HG03108 (cell line): ENCODE results near the gene ADGRB2.

ENCODE experiments used
- ATAC-seq: cut with Tn5 transposase; IDR thresholded peaks from one replicate; pipeline ENCODE4 v1.9.1; 2021; ENCODE audit warnings: moderate library complexity; ENCODE audit not compliant: unreplicated experiment

ADGRB2 gene

DNA sequence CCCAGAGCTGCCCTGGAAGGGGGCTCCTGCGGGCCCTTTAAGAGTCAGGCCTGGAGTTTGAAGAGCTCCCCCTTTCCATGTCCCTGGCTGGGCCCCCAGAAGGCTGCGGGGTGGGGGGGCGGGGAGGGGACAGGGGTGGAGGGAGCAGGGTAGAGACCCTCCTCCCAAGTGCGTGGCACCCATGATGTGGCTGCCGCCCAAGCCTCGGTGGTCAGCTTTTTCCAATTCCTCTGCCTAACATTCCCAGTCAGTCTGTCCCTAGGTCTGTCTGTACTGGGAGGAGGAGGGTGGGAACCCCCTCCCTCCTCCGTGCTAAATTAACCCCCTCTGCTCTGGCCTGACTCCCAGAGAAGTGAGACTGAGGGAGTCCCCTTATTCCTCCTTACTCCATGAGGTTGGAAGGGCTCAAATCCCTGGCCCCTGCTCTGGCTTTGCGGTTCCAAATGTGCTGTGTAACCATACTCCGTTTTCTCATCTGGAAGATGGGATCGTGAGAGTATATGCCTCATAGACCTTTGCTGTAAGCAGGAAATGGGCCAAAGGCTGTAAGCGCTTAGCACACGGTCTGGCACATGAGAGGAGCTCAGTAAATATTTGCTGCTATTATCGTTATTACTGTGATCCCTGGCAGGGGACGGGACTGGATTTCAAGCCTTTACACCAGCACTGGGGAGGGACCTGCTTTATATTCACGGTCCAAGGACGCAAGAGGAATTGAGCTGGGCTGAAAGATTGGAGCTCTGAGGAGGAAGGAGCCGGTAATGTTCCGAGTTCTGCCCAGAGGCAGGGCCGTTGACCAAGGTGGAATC, 59.7 kb downstream of the ADGRB2 start:
- ATAC-seq = no peak

DNA sequence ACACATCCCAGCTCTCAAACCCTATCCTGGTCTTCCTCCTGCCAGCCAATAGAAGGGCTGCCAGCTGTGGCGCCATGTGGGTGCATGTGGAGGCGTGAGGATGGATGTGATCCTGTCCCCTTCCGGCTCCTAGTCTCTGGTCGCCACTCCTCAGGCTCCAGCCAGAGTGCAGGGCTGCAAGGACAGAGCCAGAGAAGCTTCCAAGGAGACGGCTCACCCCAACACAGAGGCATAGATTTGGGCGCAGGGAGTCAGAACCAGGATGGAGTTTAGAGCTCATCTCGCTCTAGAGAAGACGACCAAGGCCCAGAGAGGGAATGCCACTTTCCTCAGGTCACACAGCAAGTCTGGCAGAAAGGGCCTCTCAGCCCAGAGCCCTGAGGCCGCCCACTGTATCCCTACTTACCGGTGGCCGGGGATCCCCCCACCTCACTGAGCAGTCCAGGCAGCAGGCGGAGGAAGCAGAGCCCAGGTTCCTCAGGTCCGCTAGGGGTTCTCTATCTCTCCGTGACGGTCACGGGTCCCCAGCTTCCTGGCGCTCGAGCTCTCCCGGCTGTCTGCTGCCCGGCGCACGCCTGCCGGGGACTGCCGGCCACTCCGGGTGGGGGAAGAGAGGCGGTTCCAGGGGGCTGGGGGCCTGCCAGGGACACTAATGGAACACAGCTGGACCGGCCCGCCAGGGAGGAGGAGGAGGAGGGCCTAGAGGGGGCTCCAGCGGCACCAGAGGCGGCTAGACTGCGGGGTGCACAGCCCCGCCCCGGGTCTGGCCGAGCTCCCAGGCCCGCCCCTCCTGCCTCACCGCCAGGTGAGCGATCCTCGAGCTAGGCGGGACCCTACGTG, 60.5 kb downstream of the ADGRB2 start, which contains the start of gene COL16A1:
TSS of gene COL16A1 (minus strand) at position 587 of the 840 bp plus-strand sequence. CDS start 1,824 bp downstream, outside the sequence.
- no peak for ATAC-seq

DNA sequence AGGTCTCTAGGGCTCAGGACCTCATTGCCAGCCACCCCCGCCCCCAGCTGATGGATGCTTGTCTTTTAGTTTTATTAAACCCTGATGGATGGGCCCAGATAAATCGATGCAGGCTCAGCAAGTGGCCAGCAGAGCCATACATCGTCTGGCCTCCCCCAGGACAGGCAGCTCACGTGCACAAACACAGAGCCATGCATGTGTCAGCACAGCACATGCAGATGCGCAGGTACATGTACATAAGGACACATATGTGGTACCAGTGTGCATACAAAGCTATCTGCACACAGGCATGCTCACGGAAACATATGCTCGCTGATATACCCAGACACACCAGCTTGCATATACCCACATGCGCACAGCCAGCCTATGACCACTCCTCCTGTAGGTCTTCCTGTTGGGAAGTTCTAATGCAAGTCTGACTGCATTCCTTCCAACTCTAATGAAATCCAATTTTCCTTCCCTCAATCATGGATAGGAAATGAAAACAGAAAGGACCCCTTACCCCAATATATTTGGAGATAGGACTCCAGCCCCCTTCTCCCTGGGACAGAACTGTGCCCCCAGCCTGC, 61.2 kb downstream of the ADGRB2 start:
- no peak for ATAC-seq

DNA sequence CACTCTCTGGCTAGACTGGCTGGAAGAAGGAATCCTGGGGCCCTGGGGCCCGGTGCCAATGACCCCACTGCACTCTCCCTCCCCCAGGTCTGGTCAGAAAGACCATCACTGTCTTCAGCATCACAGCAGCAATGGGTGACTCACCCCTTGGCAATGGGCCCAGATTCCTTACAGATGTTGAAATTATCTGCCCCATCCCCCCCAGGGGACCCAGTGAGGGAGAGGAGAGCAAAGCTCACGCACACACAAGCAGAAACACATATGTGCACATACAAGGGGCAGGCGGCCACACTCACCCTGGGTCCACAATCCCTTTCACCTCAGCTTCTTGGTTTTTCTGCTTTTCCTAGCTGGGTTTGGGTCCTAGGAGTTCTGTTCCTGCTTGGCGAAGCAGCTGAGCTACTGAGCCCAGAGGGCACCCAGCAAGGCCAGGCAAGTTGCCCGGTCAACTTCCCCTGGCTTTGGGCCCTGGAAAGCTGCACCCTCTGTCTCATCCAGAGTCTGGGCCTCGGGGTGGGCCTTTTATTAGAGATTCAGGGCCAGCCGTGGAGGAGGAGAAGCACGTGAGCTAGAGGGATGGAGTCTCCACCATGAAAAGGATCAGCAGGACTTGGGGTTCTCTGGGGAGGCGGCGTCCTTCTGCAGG, 62.9 kb downstream of the ADGRB2 start:
- no peak for ATAC-seq

GRCh38 chr1:31700468-31701090, 63.6 kb downstream of the ADGRB2 start:
- no peak for ATAC-seq

DNA sequence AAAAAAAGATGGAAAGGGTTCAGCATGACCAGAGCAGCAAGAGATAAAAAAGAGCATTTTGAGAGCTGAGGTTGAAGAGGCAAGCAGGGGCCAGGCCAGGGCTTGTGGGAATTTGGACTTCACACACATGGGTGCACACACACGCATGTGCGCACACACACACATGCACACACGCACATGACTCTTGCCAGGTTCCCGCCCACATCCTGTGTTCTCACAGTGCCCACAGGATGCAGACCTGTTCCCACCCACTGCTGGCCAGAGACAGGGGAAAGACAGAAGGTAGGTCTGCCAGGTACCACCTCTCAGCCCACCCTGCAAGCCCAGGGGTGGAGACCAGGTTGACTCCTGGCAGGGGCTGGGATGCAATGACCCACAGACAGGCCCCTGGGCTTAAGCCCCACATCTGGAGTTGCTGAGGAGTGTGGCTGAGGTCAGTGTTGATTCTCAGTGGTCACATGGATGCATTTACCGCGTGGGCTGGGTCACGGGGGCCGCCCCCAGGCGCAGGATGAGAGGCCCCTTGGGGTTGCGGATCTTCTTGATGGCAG, 64.7 kb downstream of the ADGRB2 start:
- ATAC-seq = peak; percentile 57

GRCh38 chr1:31697369-31697984, 66.7 kb downstream of the ADGRB2 start:
- no peak for ATAC-seq

DNA sequence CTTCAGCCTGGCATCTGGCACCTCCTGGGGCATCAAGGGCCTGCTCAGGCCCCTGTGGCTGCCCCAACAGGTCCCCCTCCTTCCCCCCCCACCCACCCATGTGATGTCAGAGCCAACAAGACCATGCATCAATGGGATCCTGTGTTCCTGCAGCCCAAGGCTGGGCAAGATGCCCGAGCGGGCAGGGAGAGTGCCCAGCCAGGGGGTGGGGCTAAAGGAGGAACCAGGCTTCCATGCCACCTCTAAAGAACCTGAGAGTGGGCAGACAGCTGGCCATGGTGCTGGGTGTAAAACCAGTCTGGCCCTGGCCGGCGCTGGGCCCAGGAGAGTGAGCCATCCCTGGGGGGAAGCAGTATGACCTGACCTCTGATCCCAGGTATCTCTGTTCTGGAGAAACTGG, 67.9 kb downstream of the ADGRB2 start:
- ATAC-seq = no peak

DNA sequence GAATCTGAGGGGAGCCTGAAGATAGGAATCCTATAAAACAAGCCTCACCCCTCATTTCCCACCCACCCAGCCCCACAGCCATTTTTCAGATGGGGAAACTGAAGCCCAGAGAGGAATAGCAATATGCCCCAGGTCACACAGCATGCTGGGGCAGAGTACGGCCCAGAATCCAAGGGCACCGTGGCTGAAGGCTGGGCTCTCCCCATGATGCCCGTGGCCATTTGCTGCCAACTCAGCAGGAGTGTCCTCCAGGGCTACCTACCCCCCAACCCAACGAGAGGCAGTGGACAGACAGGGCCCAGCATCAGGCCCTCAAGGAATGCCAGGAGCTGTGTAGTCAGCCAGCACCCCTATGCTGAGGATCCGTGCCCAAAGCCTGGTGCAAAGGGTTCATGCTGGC, 68.8 kb downstream of the ADGRB2 start:
- ATAC-seq = no peak

DNA sequence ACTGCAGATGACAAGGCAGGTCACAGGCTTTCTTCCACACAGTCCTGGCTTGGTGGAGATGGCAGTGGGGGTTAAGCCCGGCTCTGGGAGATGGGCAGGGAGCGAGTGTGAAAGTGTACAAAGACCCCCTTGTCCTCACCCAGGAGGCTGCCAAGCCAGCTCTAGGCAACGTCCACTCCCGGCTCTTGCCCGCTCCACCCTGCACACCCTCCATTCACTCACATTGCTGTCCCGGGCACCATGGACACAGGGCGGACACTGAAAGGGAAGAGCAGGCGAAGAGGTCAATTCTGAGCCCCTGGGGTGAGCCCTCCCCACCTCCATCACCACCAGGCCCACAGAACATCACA, 69.2 kb downstream of the ADGRB2 start:
- no peak for ATAC-seq

DNA sequence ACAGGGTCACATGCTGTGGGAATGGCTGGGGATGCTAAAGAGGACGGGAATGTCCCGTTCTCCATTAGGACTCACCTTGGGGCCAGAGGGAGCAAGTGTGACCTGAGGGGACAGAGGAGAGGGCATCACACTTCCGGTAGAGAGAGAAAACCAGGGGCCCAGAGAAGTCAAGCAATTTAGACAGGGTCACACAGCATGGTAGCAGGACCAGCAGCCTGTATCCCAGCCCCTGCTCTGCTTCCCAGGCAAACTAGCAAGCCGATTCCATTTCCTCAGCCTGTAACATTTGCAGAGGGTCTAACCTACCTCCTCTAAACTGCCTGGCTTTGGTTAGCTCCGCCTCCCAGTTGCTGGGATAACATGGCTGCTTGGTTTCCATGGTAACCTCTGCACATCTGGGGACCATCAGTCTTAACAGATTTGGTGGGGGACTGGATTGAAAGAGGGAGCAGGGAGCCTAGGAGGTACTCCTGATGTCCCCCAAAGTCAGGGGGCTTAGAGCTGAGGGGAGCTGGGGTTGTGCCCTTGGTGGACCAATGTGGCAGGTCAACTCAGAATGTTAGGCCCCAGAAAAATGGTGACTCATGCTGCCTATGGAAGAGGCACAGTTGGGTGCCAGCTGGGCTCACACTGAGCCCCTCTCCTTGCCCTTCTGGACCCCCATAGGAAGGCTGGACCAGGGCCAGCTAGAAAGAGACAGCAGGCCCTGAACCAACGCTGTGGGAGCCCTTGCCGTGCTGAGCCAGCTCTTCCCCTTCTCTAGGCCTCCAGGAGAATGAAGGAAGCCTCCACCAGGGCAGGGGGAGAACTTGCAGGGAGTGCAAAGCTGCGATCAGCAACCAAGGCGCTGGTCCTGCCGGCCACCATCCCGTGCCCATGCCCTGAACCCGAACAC, 69.8 kb downstream of the ADGRB2 start:
- no peak for ATAC-seq

DNA sequence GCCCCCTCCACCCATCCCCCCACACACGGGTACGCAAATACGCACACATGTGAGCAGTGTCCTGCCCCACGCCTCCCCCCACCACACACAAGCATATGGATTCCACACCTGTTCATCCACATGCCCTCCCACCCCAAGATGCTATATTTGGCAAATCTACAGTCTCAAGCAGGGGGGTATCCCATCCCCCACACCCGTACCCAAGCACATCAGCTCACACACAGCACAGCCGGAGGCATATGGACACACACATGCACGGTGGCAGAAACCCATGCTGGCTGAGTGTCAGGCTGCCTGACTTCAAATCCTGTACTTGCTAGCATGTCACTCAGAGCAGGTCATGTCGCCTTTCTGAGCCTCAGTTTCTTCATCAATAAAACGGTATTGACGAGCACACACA, 70.9 kb downstream of the ADGRB2 start:
- ATAC-seq = no peak

GRCh38 chr1:31691951-31692350, 72.2 kb downstream of the ADGRB2 start:
- ATAC-seq = no peak

DNA sequence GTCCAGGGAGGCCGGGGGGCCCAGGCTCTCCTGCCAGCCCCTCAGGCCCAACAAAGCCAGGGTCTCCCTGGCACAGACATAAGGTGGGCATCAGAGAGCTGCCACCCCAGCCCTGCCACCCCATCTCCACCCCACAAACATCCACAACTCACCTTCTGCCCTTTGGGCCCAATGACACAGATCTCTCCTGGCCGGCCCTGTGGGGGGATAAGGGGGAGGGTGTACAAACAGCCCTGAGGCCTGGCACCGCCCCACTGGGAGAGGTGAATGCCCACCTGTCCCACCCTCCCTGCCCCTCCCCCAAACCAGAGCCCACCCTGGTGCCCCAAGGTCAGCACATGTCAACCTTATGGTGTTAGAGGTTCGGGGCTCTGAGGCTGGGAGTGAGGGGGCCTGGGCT, 72.7 kb downstream of the ADGRB2 start:
- ATAC-seq = no peak

DNA sequence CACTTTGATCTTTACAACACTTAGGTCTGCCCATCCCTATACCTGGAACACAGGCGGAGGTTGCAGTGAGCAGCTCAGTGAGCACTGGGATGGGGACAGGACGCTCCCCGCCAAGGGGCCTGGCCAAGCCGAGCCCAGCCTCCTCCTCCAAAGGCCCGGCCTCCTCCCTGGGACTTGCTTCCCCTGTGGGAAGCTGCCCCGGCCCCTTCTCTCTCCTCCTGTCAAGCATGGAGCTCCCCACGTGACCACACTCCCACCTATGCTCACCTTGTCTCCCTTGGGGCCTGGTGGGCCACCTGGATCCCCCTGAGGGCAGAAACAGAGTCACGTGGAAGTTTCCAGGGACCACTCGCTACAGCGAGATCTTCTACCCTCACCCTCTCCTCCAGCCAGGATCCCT, 73.2 kb downstream of the ADGRB2 start:
- no peak for ATAC-seq

DNA sequence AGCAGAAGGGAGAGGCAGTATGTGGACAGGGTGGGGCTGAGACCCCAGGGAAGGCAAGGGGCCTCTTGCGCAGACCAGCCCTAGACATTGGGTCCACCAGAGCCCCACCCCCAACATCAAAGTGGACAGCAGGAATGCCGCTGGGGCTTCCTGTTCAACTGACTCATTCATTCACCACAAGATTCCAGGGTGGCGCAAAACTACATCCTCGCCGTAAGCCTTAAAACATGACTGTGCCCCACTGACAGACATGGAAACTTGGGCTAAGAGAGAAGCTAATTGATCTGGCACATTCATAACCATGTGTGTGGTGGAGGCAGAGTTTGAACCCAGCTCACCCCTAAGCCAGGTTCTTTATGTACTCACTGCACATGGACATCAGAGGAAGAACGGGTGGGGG, 74.3 kb downstream of the ADGRB2 start:
- ATAC-seq = no peak

- no peak for ATAC-seq
Measured at GRCh38 chr1:31689379-31689778, 74.8 kb downstream of the ADGRB2 start.

GRCh38 chr1:31688233-31688918, 75.8 kb downstream of the ADGRB2 start:
- ATAC-seq = no peak

DNA sequence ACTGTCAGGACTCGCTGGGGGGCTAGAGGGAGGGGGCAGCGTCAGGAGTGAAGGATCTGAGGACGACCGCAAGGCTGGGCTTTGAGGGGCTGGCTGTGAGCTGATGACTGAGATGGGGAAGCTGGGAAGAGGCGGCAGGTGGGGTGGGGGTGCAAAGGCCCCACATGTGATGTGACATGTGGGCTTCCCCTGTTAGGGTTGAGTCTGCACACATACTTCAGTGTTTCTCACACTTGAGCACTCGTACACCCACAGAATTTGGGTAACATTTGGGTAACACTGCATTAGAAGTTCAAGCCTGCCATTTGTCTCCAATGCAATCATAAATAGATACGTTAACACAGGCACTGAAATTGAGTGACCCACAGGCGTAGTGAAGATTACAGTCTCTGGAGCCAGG, 76.5 kb downstream of the ADGRB2 start:
- no peak for ATAC-seq
